Keratinocyte (primary cell): Measurements from ENCODE around the gene MARCHF9. TPM values are rescaled to one million over a fixed set of nuclear protein-coding genes. Genes with fewer than 3 reads are reported as not detected.

ENCODE experiments used
- DNase-seq: peaks from one replicate; pipeline ENCODE4 v3.0.0-alpha.2; 2011; ENCODE audit warnings: low read depth, missing footprints, low spot score
- FAIRE-seq: peaks from 2 replicates; lab custom pipeline; 2011; peaks lifted over from hg19 to GRCh38; lab: Jason Lieb, UNC
- H2AFZ ChIP-seq: 2 replicates; pipeline ENCODE4 v1.6.0; 2012; ENCODE audit warnings: low read length, control low read depth, inconsistent platforms; ENCODE audit not compliant: control insufficient read depth
- H3K27ac ChIP-seq: 2 replicates; pipeline ENCODE4 v1.5.1; 2011; ENCODE audit warnings: low read length; ENCODE audit not compliant: control insufficient read depth, insufficient read depth
- H3K27me3 ChIP-seq: 3 replicates; pipeline ENCODE4 v1.6.0; 2011; ENCODE audit warnings: low read length; ENCODE audit not compliant: control insufficient read depth, insufficient read depth; ENCODE audit errors: extremely low read depth
- H3K36me3 ChIP-seq, 2 experiments: 2 replicates in 1 of 2; 3 replicates in 1 of 2; pipeline ENCODE4 v1.5.1; 2011; ENCODE audit warnings: low read length in 2 of 2, mild to moderate bottlenecking in 1 of 2; ENCODE audit not compliant: control insufficient read depth in 2 of 2, insufficient read depth in 2 of 2; ENCODE audit errors: extremely low read depth in 1 of 2
- H3K4me1 ChIP-seq: 3 replicates; pipeline ENCODE4 v1.5.1; 2011; ENCODE audit warnings: low read length; ENCODE audit not compliant: control insufficient read depth, insufficient read depth; ENCODE audit errors: extremely low read depth
- H3K4me2 ChIP-seq: 3 replicates; pipeline ENCODE4 v1.6.0; 2011; ENCODE audit warnings: low read depth, low read length; ENCODE audit not compliant: control insufficient read depth, insufficient read depth; ENCODE audit errors: extremely low read depth
- H3K4me3 ChIP-seq, 3 experiments: fragments of 200-600 bp in 1 of 3; sonication (generic) in 1 of 3; 2 replicates in 2 of 3; 3 replicates in 1 of 3; pipeline ENCODE4 v1.5.1; 2011 to 2016; ENCODE audit warnings: low read length in 3 of 3, mild to moderate bottlenecking in 3 of 3, control low read depth in 2 of 3, inconsistent platforms in 1 of 3, low read depth in 1 of 3, mixed read lengths in 1 of 3, mixed run types in 1 of 3, moderate library complexity in 1 of 3; ENCODE audit not compliant: control insufficient read depth in 2 of 3, insufficient read depth in 2 of 3; ENCODE audit errors: extremely low read depth in 1 of 3
- H3K79me2 ChIP-seq: 2 replicates; pipeline ENCODE4 v1.6.0; 2012; ENCODE audit warnings: low read length; ENCODE audit not compliant: control insufficient read depth, insufficient read depth
- H3K9ac ChIP-seq: 3 replicates; pipeline ENCODE4 v1.6.0; 2011; ENCODE audit warnings: low read length; ENCODE audit not compliant: control insufficient read depth, insufficient read depth; ENCODE audit errors: extremely low read depth
- H3K9me1 ChIP-seq: 3 replicates; pipeline ENCODE4 v1.6.0; 2011; ENCODE audit warnings: low read length; ENCODE audit not compliant: control insufficient read depth, insufficient read depth; ENCODE audit errors: extremely low read depth
- H3K9me3 ChIP-seq: 2 replicates; pipeline ENCODE4 v1.5.1; 2012; ENCODE audit warnings: low read depth, low read length; ENCODE audit not compliant: control insufficient read depth
- H4K20me1 ChIP-seq: 3 replicates; pipeline ENCODE4 v1.6.0; 2011; ENCODE audit warnings: low read length; ENCODE audit not compliant: control insufficient read depth, insufficient read depth; ENCODE audit errors: extremely low read depth
- EZH2 ChIP-seq: IDR thresholded peaks from one replicate; pipeline ENCODE4 v1.6.1; 2012; ENCODE audit warnings: inconsistent platforms, mild to moderate bottlenecking, low read length, moderate library complexity
- dilution Hi-C: fragments of 300-500 bp; cut with MboI; formaldehyde crosslinking; loops from one replicate; pipeline ENCODE4 v1.7.0; 2020; ENCODE audit warnings: low sequenced_read_pairs; ENCODE audit not compliant: extremely low pct_ligation_motif_present
- polyA plus RNA-seq, 5 experiments: library from polyadenylated mRNA; depleted of rRNA in 3 of 5; stranded (reverse) in 3 of 5; stranded (forward) in 1 of 5; unstranded in 1 of 5; fragments of >200 nt; gene quantifications; 1 replicate in 1 of 5; 2 replicates in 3 of 5; 3 replicates in 1 of 5; pipeline versions ENCODE4 v1.2.1 to v1.2.3, GENCODE V29; 2011 to 2012; ENCODE audit warnings: missing spikeins in 2 of 5, low read depth in 1 of 5, low replicate concordance in 1 of 5
- TF ChIP-seq, protein P1 (sequence below), 3 experiments: IDR thresholded peaks in 1 of 3; conservative IDR thresholded peaks in 1 of 3; optimal IDR thresholded peaks in 1 of 3; 2 replicates in 2 of 3; 3 replicates in 1 of 3; pipeline versions ENCODE3 to v1.5.1; 2011; ENCODE audit warnings: low read length in 3 of 3, mild to moderate bottlenecking in 3 of 3, moderate library complexity in 2 of 3, control low read depth in 1 of 3, inconsistent platforms in 1 of 3; ENCODE audit not compliant: insufficient read depth in 2 of 3; ENCODE audit errors: extremely low read depth in 1 of 3

The MARCHF9 gene
- polyA plus RNA-seq, 1 donor (not counting 4 experiments of a cell fraction or from before 2014, with no cell fraction given) = 10.9 TPM

- FAIRE-seq = no peak
- Histone ChIP-seq H3K36me3 (peaks cover 35 to 55% of the 10 kb centered on the region in 2 experiments), H3K4me3 (no peak overlapping the region), H3K9me1 (no peaks in the 10 kb centered on the region), H3K9me3 (no peaks in the 10 kb centered on the region), H3K79me2 (peaks cover 30% of the 10 kb centered on the region), H3K9ac (no peak overlapping the region), H3K27ac (no peak overlapping the region), H3K4me2 (no peak overlapping the region), H2AFZ (no peak overlapping the region), H3K27me3 (no peaks in the 10 kb centered on the region), H3K4me1 (peaks cover 30% of the 10 kb centered on the region), H4K20me1 (peaks cover 7% of the 10 kb centered on the region)
- dilution Hi-C loops = no loop called here
- no peak for DNase-seq
- no peak for TF ChIP-seq EZH2
- TF ChIP-seq, protein P1, sequence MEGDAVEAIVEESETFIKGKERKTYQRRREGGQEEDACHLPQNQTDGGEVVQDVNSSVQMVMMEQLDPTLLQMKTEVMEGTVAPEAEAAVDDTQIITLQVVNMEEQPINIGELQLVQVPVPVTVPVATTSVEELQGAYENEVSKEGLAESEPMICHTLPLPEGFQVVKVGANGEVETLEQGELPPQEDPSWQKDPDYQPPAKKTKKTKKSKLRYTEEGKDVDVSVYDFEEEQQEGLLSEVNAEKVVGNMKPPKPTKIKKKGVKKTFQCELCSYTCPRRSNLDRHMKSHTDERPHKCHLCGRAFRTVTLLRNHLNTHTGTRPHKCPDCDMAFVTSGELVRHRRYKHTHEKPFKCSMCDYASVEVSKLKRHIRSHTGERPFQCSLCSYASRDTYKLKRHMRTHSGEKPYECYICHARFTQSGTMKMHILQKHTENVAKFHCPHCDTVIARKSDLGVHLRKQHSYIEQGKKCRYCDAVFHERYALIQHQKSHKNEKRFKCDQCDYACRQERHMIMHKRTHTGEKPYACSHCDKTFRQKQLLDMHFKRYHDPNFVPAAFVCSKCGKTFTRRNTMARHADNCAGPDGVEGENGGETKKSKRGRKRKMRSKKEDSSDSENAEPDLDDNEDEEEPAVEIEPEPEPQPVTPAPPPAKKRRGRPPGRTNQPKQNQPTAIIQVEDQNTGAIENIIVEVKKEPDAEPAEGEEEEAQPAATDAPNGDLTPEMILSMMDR (optimal IDR thresholded peaks at IDR 0.05 in 1 of 3, IDR thresholded peaks at IDR 0.05 in 1 of 3, conservative IDR thresholded peaks at IDR 0.05 in 1 of 3; ENCODE audit: extremely low read depth in 1 of 3, insufficient read depth in 2 of 3, low read length in 3 of 3) = no peak
These were observed 5.6 kb downstream of the MARCHF9 start for GRCh38 chr12:57760347-57760982.

DNA sequence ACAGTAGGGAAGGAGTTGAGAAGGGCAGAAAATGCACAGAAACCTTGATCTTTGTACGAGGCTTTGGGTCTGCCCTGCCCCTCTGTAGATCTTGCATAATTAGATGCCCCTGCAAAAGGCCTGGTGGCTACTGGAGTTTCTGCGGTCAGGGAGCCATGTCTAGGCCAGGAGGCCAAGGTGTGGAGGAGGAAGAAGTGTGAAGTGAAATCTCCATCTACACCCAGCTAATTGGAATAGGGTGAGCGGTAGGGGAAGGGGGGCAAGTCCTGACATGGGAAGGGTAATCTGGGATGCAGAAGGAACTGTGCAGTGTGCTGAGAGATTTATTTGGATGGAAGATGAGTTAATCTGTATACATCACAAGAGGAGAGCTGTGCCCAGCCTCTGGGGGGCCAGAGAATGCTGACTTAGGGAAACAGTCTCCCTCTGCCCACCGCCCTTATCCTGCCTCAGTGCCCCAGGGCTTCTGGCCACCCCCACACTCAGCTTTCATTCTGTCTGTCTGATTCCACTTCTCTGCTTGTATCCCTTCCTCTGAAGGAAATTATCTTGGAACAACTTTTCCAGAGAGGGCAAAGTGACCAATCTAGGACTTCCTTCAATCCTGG is 6.6 kb downstream of the MARCHF9 start:
- DNase-seq (no peak), FAIRE-seq (no peak)
- no peak for TF ChIP-seq EZH2
- TF ChIP-seq, protein P1 (optimal IDR thresholded peaks at IDR 0.05 in 1 of 3, IDR thresholded peaks at IDR 0.05 in 1 of 3, conservative IDR thresholded peaks at IDR 0.05 in 1 of 3; ENCODE audit: extremely low read depth in 1 of 3, insufficient read depth in 2 of 3, low read length in 3 of 3) = no peak
- Histone ChIP-seq H3K36me3 (peaks cover 35 to 55% of the 10 kb centered on the region in 2 experiments), H3K79me2 (peaks cover 40% of the 10 kb centered on the region), H3K9me1 (no peaks in the 10 kb centered on the region), H3K4me3 (no peak overlapping the region), H3K9ac (no peak overlapping the region), H3K4me1 (peaks cover 22% of the 10 kb centered on the region), H3K27ac (no peak overlapping the region), H2AFZ (no peak overlapping the region), H3K9me3 (no peaks in the 10 kb centered on the region), H4K20me1 (peaks cover 7% of the 10 kb centered on the region), H3K4me2 (no peak overlapping the region), H3K27me3 (no peaks in the 10 kb centered on the region)
- dilution Hi-C loops = no loop called here
